ENCODE results near the gene STX16. TPM values are rescaled to one million over a fixed set of nuclear protein-coding genes. Genes with fewer than 3 reads are reported as not detected.
A peak's percentile ranks its signal among the peaks of the same experiment; 100 is the strongest.

The STX16 gene
- total and polyA plus RNA-seq, 2 of the 13 experiments (the other 11 are each of a cell fraction or from before 2014, with no cell fraction given) = 28.0 to 72.7 TPM

DNA sequence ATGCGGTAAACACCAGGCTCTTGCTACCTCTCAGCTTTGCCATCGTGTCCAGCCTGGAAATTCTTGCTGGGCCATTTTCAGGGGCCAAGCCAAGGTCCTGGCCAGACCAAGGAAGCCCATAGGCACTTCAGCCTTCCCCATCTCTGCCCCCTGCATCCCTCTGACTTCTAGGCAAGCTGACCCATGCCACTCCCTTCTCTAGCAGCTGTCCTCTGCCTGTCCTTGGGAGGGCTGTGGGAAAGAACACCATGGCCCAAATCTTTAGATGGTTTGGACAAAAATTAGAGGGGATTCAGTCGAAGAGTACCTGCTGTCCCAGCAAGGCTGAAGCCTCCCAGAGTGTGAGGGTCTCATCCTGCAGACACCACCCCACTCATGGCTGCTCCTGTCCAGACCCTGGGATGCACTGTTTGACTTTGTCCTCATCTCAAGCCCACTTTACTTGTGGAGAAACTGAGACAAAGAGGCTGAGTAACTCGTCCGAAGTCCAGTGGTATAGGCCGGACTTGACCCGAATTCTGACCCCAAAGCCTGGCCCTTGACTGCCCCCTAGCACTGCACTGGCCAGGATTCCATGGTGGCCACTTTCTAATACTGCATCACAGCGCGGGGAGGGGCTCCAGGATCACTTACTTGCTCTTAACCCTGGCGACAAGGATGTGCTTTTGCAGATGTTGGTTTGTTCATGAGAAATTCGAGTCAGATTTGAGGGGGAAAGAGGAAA, 22.4 kb upstream of the STX16 start (continued):
- TF ChIP-seq, protein P1, sequence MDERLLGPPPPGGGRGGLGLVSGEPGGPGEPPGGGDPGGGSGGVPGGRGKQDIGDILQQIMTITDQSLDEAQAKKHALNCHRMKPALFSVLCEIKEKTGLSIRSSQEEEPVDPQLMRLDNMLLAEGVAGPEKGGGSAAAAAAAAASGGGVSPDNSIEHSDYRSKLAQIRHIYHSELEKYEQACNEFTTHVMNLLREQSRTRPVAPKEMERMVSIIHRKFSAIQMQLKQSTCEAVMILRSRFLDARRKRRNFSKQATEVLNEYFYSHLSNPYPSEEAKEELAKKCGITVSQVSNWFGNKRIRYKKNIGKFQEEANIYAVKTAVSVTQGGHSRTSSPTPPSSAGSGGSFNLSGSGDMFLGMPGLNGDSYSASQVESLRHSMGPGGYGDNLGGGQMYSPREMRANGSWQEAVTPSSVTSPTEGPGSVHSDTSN (CRISPR knock-in tag; IDR thresholded peaks at IDR 0.05) = no peak
- TF ChIP-seq ZNF660 (CRISPR knock-in tag; IDR thresholded peaks at IDR 0.05; ENCODE audit: borderline replicate concordance, low read depth) (no peak), NPAS2 (CRISPR knock-in tag; IDR thresholded peaks at IDR 0.05; ENCODE audit: borderline replicate concordance) (no peak), MXI1 (IDR thresholded peaks at IDR 0.05; ENCODE audit: borderline replicate concordance, low read depth, low read length) (no peak), ZNF629 (CRISPR knock-in tag; conservative IDR thresholded peaks at IDR 0.05) (peak; percentile 36; the same call in 1 of the 2 replicates), ZNF335 (CRISPR knock-in tag; IDR thresholded peaks at IDR 0.05) (no peak), TBL1XR1 (IDR thresholded peaks at IDR 0.05; ENCODE audit: borderline replicate concordance, low read length, partially characterized antibody) (no peak), FOXJ3 (CRISPR knock-in tag; IDR thresholded peaks at IDR 0.05; ENCODE audit: borderline replicate concordance) (no peak), MED8 (CRISPR knock-in tag; IDR thresholded peaks at IDR 0.05; ENCODE audit: insufficient replicate concordance) (no peak), NR2F6 (IDR thresholded peaks at IDR 0.05) (no peak), NR2F6 (CRISPR knock-in tag; IDR thresholded peaks at IDR 0.05) (peak; percentile 59), HNRNPH1 (optimal IDR thresholded peaks at IDR 0.05; ENCODE audit: low read depth, low read length) (no peak), NFIB (CRISPR knock-in tag; IDR thresholded peaks at IDR 0.05; ENCODE audit: borderline replicate concordance) (no peak)
- TF ChIP-seq, protein P2, sequence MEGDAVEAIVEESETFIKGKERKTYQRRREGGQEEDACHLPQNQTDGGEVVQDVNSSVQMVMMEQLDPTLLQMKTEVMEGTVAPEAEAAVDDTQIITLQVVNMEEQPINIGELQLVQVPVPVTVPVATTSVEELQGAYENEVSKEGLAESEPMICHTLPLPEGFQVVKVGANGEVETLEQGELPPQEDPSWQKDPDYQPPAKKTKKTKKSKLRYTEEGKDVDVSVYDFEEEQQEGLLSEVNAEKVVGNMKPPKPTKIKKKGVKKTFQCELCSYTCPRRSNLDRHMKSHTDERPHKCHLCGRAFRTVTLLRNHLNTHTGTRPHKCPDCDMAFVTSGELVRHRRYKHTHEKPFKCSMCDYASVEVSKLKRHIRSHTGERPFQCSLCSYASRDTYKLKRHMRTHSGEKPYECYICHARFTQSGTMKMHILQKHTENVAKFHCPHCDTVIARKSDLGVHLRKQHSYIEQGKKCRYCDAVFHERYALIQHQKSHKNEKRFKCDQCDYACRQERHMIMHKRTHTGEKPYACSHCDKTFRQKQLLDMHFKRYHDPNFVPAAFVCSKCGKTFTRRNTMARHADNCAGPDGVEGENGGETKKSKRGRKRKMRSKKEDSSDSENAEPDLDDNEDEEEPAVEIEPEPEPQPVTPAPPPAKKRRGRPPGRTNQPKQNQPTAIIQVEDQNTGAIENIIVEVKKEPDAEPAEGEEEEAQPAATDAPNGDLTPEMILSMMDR (CRISPR knock-in tag; IDR thresholded peaks at IDR 0.05) = peak; percentile 27; the same call in 1 of the 2 replicates
- TF ChIP-seq, protein P3, sequence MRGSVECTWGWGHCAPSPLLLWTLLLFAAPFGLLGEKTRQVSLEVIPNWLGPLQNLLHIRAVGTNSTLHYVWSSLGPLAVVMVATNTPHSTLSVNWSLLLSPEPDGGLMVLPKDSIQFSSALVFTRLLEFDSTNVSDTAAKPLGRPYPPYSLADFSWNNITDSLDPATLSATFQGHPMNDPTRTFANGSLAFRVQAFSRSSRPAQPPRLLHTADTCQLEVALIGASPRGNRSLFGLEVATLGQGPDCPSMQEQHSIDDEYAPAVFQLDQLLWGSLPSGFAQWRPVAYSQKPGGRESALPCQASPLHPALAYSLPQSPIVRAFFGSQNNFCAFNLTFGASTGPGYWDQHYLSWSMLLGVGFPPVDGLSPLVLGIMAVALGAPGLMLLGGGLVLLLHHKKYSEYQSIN (CRISPR knock-in tag; IDR thresholded peaks at IDR 0.05; ENCODE audit: borderline replicate concordance) = no peak
- TF ChIP-seq, protein P4, sequence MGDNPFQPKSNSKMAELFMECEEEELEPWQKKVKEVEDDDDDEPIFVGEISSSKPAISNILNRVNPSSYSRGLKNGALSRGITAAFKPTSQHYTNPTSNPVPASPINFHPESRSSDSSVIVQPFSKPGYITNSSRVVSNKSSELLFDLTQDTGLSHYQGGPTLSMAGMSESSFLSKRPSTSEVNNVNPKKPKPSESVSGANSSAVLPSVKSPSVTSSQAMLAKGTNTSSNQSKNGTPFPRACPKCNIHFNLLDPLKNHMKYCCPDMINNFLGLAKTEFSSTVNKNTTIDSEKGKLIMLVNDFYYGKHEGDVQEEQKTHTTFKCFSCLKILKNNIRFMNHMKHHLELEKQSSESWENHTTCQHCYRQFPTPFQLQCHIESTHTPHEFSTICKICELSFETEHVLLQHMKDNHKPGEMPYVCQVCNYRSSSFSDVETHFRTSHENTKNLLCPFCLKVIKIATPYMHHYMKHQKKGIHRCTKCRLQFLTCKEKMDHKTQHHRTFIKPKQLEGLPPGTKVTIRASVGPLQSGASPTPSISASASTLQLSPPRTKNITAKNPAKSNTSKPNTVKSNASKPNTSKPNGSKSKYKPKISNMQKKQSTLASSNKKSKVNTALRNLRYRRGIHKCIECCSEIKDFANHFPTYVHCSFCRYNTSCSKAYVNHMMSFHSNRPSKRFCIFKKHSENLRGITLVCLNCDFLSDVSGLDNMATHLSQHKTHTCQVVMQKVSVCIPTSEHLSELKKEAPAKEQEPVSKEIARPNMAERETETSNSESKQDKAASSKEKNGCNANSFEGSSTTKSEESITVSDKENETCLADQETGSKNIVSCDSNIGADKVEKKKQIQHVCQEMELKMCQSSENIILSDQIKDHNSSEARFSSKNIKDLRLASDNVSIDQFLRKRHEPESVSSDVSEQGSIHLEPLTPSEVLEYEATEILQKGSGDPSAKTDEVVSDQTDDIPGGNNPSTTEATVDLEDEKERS (CRISPR knock-in tag; IDR thresholded peaks at IDR 0.05) = no peak
- TF ChIP-seq, protein P5, sequence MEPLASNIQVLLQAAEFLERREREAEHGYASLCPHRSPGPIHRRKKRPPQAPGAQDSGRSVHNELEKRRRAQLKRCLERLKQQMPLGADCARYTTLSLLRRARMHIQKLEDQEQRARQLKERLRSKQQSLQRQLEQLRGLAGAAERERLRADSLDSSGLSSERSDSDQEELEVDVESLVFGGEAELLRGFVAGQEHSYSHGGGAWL (CRISPR knock-in tag; IDR thresholded peaks at IDR 0.05) = no peak
- TF ChIP-seq, protein P6, sequence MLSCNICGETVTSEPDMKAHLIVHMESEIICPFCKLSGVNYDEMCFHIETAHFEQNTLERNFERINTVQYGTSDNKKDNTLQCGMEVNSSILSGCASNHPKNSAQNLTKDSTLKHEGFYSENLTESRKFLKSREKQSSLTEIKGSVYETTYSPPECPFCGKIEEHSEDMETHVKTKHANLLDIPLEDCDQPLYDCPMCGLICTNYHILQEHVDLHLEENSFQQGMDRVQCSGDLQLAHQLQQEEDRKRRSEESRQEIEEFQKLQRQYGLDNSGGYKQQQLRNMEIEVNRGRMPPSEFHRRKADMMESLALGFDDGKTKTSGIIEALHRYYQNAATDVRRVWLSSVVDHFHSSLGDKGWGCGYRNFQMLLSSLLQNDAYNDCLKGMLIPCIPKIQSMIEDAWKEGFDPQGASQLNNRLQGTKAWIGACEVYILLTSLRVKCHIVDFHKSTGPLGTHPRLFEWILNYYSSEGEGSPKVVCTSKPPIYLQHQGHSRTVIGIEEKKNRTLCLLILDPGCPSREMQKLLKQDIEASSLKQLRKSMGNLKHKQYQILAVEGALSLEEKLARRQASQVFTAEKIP (CRISPR knock-in tag; IDR thresholded peaks at IDR 0.05; ENCODE audit: borderline replicate concordance) = no peak
- TF ChIP-seq, protein P7, sequence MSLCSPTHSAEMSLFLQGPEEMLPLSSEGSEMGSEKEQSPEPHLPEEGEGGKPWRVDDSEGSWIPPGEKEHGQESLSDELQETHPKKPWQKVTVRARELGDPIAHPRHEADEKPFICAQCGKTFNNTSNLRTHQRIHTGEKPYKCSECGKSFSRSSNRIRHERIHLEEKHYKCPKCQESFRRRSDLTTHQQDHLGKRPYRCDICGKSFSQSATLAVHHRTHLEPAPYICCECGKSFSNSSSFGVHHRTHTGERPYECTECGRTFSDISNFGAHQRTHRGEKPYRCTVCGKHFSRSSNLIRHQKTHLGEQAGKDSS (CRISPR knock-in tag; IDR thresholded peaks at IDR 0.05; ENCODE audit: borderline replicate concordance, low read depth) = no peak
